GM23248 (cell line): ENCODE measurements around the gene FOXRED2.

Source experiments
- EZH2 ChIP-seq: fragments of 200-600 bp; sonication (generic); IDR thresholded peaks from 2 replicates; pipeline ENCODE4 v1.6.1; 2018; ENCODE audit warnings: antibody characterized with exemption, mild to moderate bottlenecking; ENCODE audit not compliant: insufficient read depth, poor library complexity, severe bottlenecking
- EZH2phosphoT487 ChIP-seq: fragments of 200-600 bp; sonication (generic); IDR thresholded peaks from 2 replicates; pipeline ENCODE4 v1.6.1; 2018; ENCODE audit warnings: antibody characterized with exemption, moderate library complexity, mild to moderate bottlenecking, low read depth; ENCODE audit not compliant: insufficient read depth

DNA sequence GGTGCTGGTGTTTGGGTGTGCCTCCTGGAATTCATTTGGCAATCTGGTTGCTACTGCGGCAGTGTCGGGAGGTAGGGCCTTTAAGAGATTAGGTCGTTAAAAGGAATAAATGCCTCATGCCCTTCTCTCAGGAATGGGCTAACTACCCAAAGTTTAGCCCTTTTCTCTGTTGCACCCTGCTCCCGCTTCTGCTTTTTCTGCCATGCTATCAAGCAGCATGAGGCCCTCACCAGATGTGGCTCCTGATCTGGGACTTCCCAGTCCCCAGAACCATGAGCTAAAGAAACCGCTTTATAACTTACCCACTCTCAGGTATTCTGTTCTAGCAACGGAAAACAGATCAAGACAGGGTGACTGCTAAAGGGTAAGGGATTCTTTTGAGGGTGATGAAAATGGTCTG, 15.8 kb upstream of the FOXRED2 start:
- TF ChIP-seq EZH2phosphoT487 (no peak), EZH2 (no peak)
